ENCODE measurements around the gene DDX17. TPM values are rescaled to one million over a fixed set of nuclear protein-coding genes. Genes with fewer than 3 reads are reported as not detected.

DDX17 gene
- total RNA-seq, 1 donor, result 496 TPM

GRCh38 chr22:38443628-38444521, 62.2 kb downstream of the DDX17 start:
- Histone ChIP-seq H3K4me3 (ENCODE audit: insufficient read depth, low read length) (no peak overlapping the region), H3K27me3 (ENCODE audit: insufficient read depth, low read length) (peaks cover 25% of the 10 kb centered on the region), H3K4me2 (ENCODE audit: insufficient read depth, low read length) (no peak overlapping the region), H3K9me3 (ENCODE audit: low read depth, low read length) (no peaks in the 10 kb centered on the region), H3K36me3 (ENCODE audit: insufficient read depth, low read length) (no peaks in the 10 kb centered on the region), H2AFZ (ENCODE audit: low read length) (no peak overlapping the region), H3K4me1 (ENCODE audit: insufficient read depth, low read length) (no peaks in the 10 kb centered on the region), H4K20me1 (ENCODE audit: insufficient read depth, low read length) (no peaks in the 10 kb centered on the region), H3K79me2 (ENCODE audit: insufficient read depth, low read length) (no peaks in the 10 kb centered on the region), H3K27ac (ENCODE audit: low read depth, low read length) (no peak overlapping the region)
- no peak for TF ChIP-seq CTCF (IDR thresholded peaks at IDR 0.05; ENCODE audit: extremely low read depth, low read depth, low read length)
- DNase-seq (ENCODE audit: insufficient read length, low spot score, missing footprints), result no peak

GRCh38 chr22:38442967-38443627, 63.0 kb downstream of the DDX17 start:
- Histone ChIP-seq H2AFZ (ENCODE audit: low read length) (no peak overlapping the region), H3K4me1 (ENCODE audit: insufficient read depth, low read length) (no peaks in the 10 kb centered on the region), H3K27ac (ENCODE audit: low read depth, low read length) (no peak overlapping the region), H4K20me1 (ENCODE audit: insufficient read depth, low read length) (no peaks in the 10 kb centered on the region), H3K27me3 (ENCODE audit: insufficient read depth, low read length) (peaks cover 24% of the 10 kb centered on the region), H3K9me3 (ENCODE audit: low read depth, low read length) (no peaks in the 10 kb centered on the region), H3K79me2 (ENCODE audit: insufficient read depth, low read length) (no peaks in the 10 kb centered on the region), H3K4me2 (ENCODE audit: insufficient read depth, low read length) (no peak overlapping the region), H3K36me3 (ENCODE audit: insufficient read depth, low read length) (no peaks in the 10 kb centered on the region), H3K4me3 (ENCODE audit: insufficient read depth, low read length) (no peak overlapping the region)
- TF ChIP-seq CTCF (IDR thresholded peaks at IDR 0.05; ENCODE audit: extremely low read depth, low read depth, low read length), result no peak
- DNase-seq (ENCODE audit: insufficient read length, low spot score, missing footprints), result no peak

- Histone ChIP-seq H3K4me3 (ENCODE audit: insufficient read depth, low read length) (no peak overlapping the region), H3K4me1 (ENCODE audit: insufficient read depth, low read length) (no peaks in the 10 kb centered on the region), H4K20me1 (ENCODE audit: insufficient read depth, low read length) (no peaks in the 10 kb centered on the region), H3K27me3 (ENCODE audit: insufficient read depth, low read length) (peaks cover 24% of the 10 kb centered on the region), H3K4me2 (ENCODE audit: insufficient read depth, low read length) (no peak overlapping the region), H3K79me2 (ENCODE audit: insufficient read depth, low read length) (no peaks in the 10 kb centered on the region), H3K9me3 (ENCODE audit: low read depth, low read length) (no peaks in the 10 kb centered on the region), H3K27ac (ENCODE audit: low read depth, low read length) (no peak overlapping the region), H3K36me3 (ENCODE audit: insufficient read depth, low read length) (no peaks in the 10 kb centered on the region), H2AFZ (ENCODE audit: low read length) (no peak overlapping the region)
- TF ChIP-seq CTCF (IDR thresholded peaks at IDR 0.05; ENCODE audit: extremely low read depth, low read depth, low read length), result no peak
- no peak for DNase-seq (ENCODE audit: insufficient read length, low spot score, missing footprints)
These were observed 64.4 kb downstream of the DDX17 start for GRCh38 chr22:38441620-38442287.

All from osteoblast (primary cell).